NCI-H748 treated with DMSO at 0.1 percent for 48 hours (cell line): Measurements from ENCODE around the gene HHAT.
"Not testable (repeated sequence)": the region's sequence is repeated elsewhere in the genome, so short reads cannot be mapped to it uniquely, and the experiment has no call there.

Experiments
- DNase-seq: peaks from one replicate; lab custom pipeline; 2025; lab: John Stamatoyannopoulos, UW

Gene HHAT

GRCh38 chr1:210648588-210649269 is 320.0 kb downstream of the HHAT start:
- no peak for DNase-seq

DNA sequence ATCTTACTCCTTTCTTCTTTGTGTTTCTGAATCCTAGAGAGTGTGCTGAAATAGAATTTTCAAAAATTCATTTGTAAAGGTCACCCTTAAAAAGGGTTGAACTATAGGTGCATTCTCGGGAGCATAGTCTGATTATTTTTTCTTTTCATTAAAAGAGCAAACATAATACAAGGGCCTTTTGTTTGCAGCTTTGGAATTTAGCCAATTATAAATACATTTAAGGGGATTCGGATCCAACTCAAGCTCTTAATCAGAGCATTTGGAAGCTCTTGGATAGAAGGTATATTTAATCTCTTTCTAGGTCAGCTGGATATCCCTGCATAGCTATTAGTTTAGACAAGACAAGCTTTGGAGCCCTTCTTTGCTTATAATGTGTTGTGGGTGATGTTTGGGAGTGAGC is 321.7 kb downstream of the HHAT start:
- no peak for DNase-seq

DNA sequence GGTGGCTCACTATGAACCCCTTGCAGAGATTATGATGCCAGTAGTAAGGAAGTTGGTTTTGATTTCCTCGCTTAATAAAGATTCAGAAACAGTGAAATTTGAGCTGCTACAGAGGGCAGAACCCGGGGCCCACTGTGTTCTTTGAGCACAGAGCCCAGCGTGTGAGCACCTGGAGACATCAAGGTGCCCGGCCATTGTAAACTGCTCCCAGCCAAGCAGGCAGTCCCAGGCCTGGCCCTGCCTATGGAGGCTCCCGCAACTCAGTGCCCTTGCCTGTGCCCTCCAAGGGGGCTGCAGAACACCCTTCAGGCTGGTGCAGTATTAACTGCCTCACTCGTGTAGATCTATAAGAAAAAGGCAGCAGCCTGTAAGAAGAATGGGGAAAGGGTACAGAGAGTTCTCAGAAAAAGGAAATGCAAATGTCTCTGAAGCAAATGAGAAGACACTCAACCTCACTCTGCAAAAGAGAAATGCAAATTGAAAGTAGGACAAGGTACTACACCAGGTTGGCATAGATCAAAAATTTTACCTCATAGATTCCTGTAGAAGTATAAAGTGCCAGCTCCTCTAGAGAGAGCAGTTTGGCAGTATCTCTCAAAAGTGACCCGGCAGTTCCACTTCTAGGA is 323.7 kb downstream of the HHAT start:
- DNase-seq = no peak

DNA sequence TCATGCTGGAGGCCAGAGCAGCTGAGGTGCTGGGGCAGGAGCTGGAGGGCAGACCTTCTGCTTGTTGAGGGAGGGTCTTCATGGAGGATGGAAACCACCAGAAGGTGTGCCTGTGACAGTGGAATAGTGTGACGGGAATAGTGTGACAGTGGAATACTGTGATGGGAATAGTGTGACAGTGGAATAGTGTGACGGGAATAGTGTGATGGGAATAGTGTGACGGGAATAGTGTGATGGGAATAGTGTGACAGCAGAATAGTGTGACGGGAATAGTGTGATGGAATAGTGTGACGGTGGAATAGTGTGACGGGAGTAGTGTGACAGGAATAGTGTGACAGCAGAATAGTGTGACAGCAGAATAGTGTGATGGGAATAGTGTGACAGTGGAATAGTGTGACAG is 325.1 kb downstream of the HHAT start:
- no peak for DNase-seq

DNA sequence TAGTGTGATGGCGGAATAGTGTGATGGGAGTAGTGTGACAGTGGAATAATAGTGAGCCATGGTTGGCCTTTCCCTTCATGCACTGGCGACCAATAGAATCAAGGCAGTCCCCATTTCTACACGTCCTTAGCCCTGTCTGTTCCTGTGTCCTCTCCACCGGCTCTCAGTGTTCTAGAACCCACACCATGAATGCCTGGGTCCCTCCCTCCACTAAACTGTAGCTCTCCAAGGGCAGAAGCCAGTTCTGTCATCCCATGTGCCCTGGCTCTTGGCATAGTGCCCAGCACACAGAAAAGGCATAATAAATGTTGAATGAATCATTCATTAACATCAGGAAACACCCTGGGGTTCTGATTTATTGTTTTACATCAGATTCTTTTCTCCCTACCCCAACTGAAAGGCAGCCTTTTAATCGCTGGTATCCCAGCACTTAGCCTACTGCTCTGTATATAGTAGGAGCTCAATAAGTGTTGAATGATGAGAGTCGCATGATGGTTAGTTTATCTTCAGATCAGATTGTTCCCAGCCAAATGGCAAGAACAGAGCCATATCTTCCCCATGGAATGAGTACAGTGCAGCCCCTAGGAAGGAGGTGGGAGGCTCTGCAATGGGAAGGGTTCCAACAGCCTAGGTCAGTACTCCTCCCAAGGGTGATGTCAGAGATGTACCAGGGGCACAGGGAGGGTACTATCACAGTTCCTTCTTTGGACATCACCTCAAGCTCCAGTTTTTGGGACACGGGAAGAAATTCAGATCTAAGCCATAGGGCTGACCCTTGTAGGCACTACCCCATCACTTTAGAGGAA is 325.7 kb downstream of the HHAT start:
- no peak for DNase-seq

DNA sequence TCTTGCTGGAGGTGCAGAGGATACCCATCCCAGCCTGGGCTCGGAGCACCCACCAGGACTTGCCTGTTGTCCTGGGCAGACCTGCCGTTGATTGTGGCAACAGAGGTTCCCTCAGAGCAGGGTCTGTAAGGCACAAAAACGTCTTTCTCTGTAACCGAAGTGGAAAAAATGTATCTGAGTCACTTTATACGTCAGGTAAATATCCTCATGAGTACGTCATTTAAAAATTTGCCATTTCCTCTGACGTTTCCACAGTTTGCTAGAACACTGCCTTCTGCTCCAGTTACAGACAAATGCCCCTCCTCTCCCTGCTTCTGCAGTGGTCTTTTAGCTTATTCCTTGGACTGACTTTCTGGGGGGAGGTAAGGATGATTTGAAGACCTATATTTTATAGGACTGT is 326.8 kb downstream of the HHAT start:
- no peak for DNase-seq

- DNase-seq = no peak
Measured at GRCh38 chr1:210657806-210658205, 329.1 kb downstream of the HHAT start.

- DNase-seq = not testable (repeated sequence)
Measured at GRCh38 chr1:210661520-210661919, 332.8 kb downstream of the HHAT start.

GRCh38 chr1:210662291-210663050 is 333.8 kb downstream of the HHAT start:
- no peak for DNase-seq

GRCh38 chr1:210663730-210664573 is 335.2 kb downstream of the HHAT start:
- DNase-seq = no peak

- DNase-seq = no peak
Measured at GRCh38 chr1:210669951-210670350, 341.2 kb downstream of the HHAT start.

DNA sequence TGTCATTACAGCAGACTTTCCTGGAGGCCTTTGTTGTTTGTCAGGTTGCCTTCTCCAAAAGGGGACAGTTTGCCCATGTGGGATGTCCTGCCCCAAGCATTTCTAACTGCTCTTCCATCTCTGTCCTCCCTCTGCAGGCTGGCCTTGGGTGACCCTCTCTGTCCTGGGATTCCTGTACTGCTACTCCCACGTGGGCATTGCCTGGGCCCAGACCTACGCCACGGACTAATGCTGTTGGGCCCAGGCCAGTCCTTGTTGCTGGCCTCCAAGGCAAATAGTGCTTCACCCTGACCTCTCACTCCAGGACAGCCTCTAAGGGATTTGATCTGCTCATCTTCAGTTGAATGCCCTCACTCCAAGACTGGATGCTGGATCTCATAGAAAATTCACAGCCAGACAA is 345.4 kb downstream of the HHAT start:
- no peak for DNase-seq

GRCh38 chr1:210676539-210676938 is 347.8 kb downstream of the HHAT start:
- DNase-seq = no peak

DNA sequence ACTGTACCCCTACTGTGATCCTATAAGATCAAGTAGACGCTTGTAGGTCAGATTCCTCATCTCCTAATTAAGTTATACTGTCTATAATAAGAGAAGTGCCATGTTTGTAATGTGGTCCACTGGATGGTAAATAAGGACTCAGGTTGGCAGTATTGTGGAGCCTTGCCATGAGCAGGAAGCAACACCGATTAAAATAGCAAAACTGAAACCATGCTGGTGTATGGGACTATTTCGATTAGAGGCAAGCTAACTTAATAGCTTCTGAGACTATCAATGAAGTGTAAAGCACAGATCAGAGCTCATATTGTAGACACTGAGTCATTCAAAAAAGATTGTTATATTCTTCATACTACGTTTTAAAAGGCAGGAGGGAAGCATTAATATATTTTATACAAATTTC is 348.8 kb downstream of the HHAT start:
- no peak for DNase-seq

DNA sequence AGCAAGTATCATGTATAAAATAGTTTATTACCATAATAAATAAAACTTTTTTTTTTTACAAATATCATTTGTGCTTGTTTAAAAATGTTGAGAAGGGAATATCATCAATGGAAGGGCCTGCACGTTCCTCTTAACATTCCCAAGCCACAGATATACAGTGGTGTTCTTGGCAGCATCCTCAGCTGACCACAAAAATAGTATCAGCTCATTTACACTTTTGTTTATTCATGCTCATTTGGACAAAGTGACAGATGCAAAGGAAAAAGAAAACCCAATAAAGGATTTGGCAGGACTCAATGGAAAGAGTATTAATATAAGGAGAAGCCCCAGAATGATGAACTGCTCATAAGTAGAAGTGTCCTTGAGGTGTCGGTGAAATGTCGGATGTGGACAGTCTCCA is 349.6 kb downstream of the HHAT start:
- DNase-seq = no peak

GRCh38 chr1:210681158-210681557 is 352.5 kb downstream of the HHAT start:
- DNase-seq = no peak

GRCh38 chr1:210683403-210684047 is 354.8 kb downstream of the HHAT start:
- no peak for DNase-seq

DNA sequence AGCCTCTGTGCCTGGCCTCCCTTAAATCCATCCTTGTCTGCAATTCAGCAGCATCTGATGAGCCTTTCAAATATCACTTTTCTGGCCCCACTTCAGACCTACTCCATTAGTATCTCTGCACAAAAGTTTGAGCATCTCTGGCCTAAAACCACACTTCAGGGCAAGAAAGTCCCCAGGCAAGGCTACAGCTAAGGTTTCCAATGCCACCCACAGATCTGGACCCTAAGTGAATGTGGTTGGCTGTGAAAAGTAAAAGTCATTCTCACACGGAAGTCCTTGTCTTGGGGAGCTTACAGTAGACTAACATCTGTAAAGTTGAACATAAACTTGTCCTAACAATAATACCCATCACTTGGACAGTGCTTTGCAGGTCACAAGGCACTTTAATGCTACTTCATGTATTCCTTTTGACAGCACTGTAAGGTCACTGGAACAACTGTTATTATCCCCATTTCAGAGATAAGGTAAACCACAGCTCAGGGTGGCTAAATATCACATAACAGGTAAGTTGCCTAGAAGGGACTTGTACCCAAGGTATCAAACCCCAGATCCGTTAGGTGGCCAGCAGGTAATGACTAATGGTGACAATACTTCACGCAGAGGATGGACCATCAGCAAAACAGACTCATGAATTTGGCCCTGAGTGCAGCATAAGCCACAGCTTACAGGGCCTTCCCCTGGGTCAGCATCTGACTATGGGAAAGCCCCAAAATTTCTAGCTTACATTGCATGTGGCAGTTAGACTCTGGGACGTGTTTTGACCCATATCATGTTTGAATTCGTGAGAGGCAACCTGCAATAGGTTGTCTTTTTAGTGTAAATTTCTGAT is 356.0 kb downstream of the HHAT start:
- no peak for DNase-seq

DNA sequence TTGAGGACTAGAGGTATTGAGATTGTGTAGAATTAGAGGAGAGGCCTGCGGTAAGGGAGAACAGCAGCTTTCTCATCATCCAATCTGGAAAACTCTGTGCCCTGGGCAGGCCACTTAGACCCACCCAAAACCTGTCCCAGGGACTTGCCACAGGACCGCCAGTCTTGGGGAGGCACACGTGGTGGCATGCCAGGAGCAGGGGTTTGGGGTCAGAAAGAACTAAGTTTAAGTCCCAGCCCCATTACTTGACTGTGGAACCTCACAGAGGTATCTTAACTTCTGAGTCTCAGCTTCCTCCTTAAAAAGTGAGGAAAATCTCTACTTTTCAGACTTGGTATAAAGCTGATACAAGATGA is 356.6 kb downstream of the HHAT start:
- DNase-seq = no peak

- no peak for DNase-seq
Measured at GRCh38 chr1:210686841-210687240, 358.1 kb downstream of the HHAT start.
